K562 (cell line): ENCODE measurements around the gene LGALS8. TPM values are rescaled to one million over a fixed set of nuclear protein-coding genes. Genes with fewer than 3 reads are reported as not detected.

ENCODE experiments used
- ARID2 ChIP-seq: fragments of 450-650 bp; IDR thresholded peaks from 2 replicates; pipeline ENCODE4 v1.6.1; 2017; ENCODE audit warnings: antibody characterized with exemption, mild to moderate bottlenecking
- BCOR ChIP-seq: fragments of 450-650 bp; IDR thresholded peaks from 2 replicates; pipeline ENCODE4 v1.6.1; 2016
- BRD9 ChIP-seq: fragments of 450-650 bp; IDR thresholded peaks from 2 replicates; pipeline ENCODE4 v1.6.1; 2018; ENCODE audit warnings: low read depth; ENCODE audit not compliant: partially characterized antibody
- C11orf30 ChIP-seq: fragments of 450-650 bp; IDR thresholded peaks from 2 replicates; pipeline ENCODE4 v1.6.1; 2016; ENCODE audit warnings: low read depth, mild to moderate bottlenecking
- CBFB ChIP-seq: sonication (generic); formaldehyde crosslinking; IDR thresholded peaks from 2 replicates; pipeline ENCODE4 v1.4.0; 2020; ENCODE audit warnings: mild to moderate bottlenecking, missing genetic modification reagents
- HDGF ChIP-seq: fragments of 450-650 bp; IDR thresholded peaks from 2 replicates; pipeline ENCODE4 v1.6.1; 2016
- HNRNPH1 ChIP-seq: fragments of 200-400 bp; formaldehyde crosslinking; optimal IDR thresholded peaks from 2 replicates; pipeline ENCODE3; 2017; ENCODE audit warnings: low read depth, mild to moderate bottlenecking, low read length, moderate library complexity
- POLR2AphosphoS2 ChIP-seq: IDR thresholded peaks from 2 replicates; pipeline ENCODE4 v1.6.1; 2012; ENCODE audit warnings: low read length, improper control_type of control experiment
- PPARD ChIP-seq: fragments of 250-450 bp; sonication (Bioruptor Pico); IDR thresholded peaks from 2 replicates; pipeline ENCODE4 v1.8.0; 2022; ENCODE audit warnings: inconsistent platforms, mild to moderate bottlenecking, moderate library complexity
- PURB ChIP-seq: sonication (generic); formaldehyde crosslinking; IDR thresholded peaks from 2 replicates; pipeline ENCODE4 v1.9.0; 2021; ENCODE audit warnings: low read depth, mild to moderate bottlenecking, missing genetic modification reagents
- SAP30 ChIP-seq: fragments of 200-600 bp; sonication (generic); IDR thresholded peaks from 2 replicates; pipeline ENCODE4 v1.6.1; 2012; ENCODE audit warnings: borderline replicate concordance, low read depth, mild to moderate bottlenecking, moderate library complexity, low read length, control low read depth, inconsistent platforms; ENCODE audit not compliant: insufficient read depth, poor library complexity, severe bottlenecking
- U2AF2 ChIP-seq: fragments of 200-400 bp; formaldehyde crosslinking; optimal IDR thresholded peaks from 2 replicates; pipeline ENCODE3; 2017; ENCODE audit warnings: low read depth, mild to moderate bottlenecking, low read length
- XRCC5 ChIP-seq: fragments of 200-400 bp; formaldehyde crosslinking; IDR thresholded peaks from 2 replicates; pipeline ENCODE4 v1.6.1; 2017; ENCODE audit warnings: low read depth, mild to moderate bottlenecking, low read length
- ZNF140 ChIP-seq: fragments of 250-450 bp; sonication (Bioruptor Pico); IDR thresholded peaks from 2 replicates; pipeline ENCODE4 v1.8.0; 2021; ENCODE audit warnings: moderate library complexity, mild to moderate bottlenecking, inconsistent platforms
- ZNF143 ChIP-seq: sonication (generic); formaldehyde crosslinking; IDR thresholded peaks from 2 replicates; pipeline ENCODE4 v1.9.0; 2022; ENCODE audit warnings: mild to moderate bottlenecking, missing genetic modification reagents
- ZNF384 ChIP-seq: IDR thresholded peaks from 2 replicates; pipeline ENCODE4 v1.6.1; 2012; ENCODE audit warnings: low read depth, low read length, improper control_type of control experiment
- ZNF589 ChIP-seq: fragments of 200-800 bp; sonication (Bioruptor generic); IDR thresholded peaks from 2 replicates; pipeline ENCODE4 v1.6.1; 2016; ENCODE audit warnings: low read depth, missing genetic modification characterization, missing compliant biosample characterization
- ZNF778 ChIP-seq: fragments of 450-650 bp; formaldehyde crosslinking; IDR thresholded peaks from 2 replicates; pipeline ENCODE4 v1.4.0; 2020; ENCODE audit warnings: mild to moderate bottlenecking, moderate library complexity
- polyA plus RNA-seq, 8 experiments: library from polyadenylated mRNA; depleted of rRNA in 4 of 8; stranded (reverse) in 5 of 8; unstranded in 3 of 8; fragments of >200 nt; fragmentation: Nextera tagmentation in 2 of 8; fragmentation: Illumina TruSeq in 1 of 8; extraction: Ambion mirVana in 2 of 8; extraction: Trizol in 1 of 8; gene quantifications; 2 replicates each; pipeline versions ENCODE4 v1.2.1 to v1.2.3, GENCODE V29; 2011 to 2014; ENCODE audit warnings: inconsistent platforms in 1 of 8, missing spikeins in 1 of 8
- total RNA-seq, 7 experiments: library from RNA; depleted of rRNA in 6 of 7; stranded (reverse); fragments of >200 nt in 6 of 7; fragmentation: Illumina TruSeq in 2 of 7; extraction: Trizol in 2 of 7; gene quantifications; 2 replicates each; pipeline versions ENCODE4 v1.2.1 to v1.2.3, GENCODE V29; 2011 to 2021; ENCODE audit warnings: low replicate concordance in 1 of 7
- TF ChIP-seq, protein P1 (sequence below): fragments of 450-650 bp; formaldehyde crosslinking; IDR thresholded peaks from 2 replicates; pipeline ENCODE4 v1.4.0; 2020; ENCODE audit warnings: mild to moderate bottlenecking, moderate library complexity
- TF ChIP-seq, protein P2 (sequence below): fragments of 450-650 bp; formaldehyde crosslinking; IDR thresholded peaks from 2 replicates; pipeline ENCODE4 v1.4.0; 2020; ENCODE audit warnings: mild to moderate bottlenecking, moderate library complexity
- TF ChIP-seq, protein P3 (sequence below): fragments of 250-450 bp; sonication (Bioruptor Pico); IDR thresholded peaks from 2 replicates; pipeline ENCODE4 v1.8.0; 2021; ENCODE audit warnings: moderate library complexity, mild to moderate bottlenecking, inconsistent platforms
- TF ChIP-seq, protein P4 (sequence below): fragments of 450-650 bp; IDR thresholded peaks from 2 replicates; pipeline ENCODE4 v1.6.1; 2014; ENCODE audit warnings: low read depth, mild to moderate bottlenecking, moderate library complexity, borderline replicate concordance
- TF ChIP-seq, protein P5 (sequence below): fragments of 450-650 bp; formaldehyde crosslinking; IDR thresholded peaks from 2 replicates; pipeline ENCODE4 v1.4.0; 2020; ENCODE audit warnings: mild to moderate bottlenecking

Gene LGALS8
- total and polyA plus RNA-seq, 9 of the 15 experiments (the other 6 are each of a cell fraction or from before 2014, with no cell fraction given) = 57.4 to 87.7 (median 70.3) TPM

DNA sequence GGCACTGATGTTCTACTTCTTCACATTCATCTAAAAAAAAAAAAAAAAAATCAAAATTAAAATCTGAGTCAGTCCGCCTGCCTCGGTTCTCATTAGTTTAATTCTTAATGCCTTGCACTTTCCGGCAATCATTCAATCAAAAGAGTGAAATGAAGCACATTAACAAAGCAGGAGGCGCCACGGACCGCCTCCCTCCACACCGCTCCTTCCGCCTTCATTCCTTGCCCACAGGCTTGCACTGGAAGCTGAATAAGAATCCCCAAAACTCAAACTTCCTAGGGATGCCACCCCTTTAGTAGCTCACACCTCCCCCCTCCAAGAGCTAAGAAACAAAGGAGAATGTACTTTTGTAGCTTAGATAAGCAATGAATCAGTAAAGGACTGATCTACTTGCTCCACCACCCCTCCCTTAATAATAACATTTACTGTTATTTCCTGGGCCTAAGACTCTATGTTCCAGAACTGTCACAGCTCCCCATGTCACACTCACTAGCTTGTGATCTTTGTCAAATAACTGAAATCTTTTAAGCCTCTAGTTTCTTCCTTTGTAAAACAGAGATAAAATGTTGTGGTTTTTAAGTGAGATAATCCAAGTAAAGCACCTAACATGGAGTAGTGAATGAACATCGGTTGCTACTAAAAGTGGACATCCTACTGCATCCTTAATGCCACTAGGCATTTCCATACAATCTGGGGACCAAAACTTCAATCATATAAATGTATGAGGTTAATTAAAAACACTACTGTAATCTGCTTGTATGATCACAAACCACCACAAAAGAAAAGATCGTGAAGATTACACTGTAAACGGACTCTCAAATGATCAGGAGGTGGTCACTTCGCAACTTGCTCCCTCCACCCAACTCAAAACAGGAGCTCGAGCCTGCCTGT lies 27.4 kb downstream of the LGALS8 start (continued):
- TF ChIP-seq, protein P1, sequence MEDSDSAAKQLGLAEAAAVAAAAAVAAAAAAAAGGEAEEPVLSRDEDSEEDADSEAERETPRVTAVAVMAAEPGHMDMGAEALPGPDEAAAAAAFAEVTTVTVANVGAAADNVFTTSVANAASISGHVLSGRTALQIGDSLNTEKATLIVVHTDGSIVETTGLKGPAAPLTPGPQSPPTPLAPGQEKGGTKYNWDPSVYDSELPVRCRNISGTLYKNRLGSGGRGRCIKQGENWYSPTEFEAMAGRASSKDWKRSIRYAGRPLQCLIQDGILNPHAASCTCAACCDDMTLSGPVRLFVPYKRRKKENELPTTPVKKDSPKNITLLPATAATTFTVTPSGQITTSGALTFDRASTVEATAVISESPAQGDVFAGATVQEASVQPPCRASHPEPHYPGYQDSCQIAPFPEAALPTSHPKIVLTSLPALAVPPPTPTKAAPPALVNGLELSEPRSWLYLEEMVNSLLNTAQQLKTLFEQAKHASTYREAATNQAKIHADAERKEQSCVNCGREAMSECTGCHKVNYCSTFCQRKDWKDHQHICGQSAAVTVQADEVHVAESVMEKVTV (CRISPR knock-in tag) = peak; percentile 23; the same call in 1 of the 2 replicates
- TF ChIP-seq HDGF = no peak
- no peak for TF ChIP-seq C11orf30
- no peak for TF ChIP-seq SAP30
- TF ChIP-seq XRCC5 = no peak
- TF ChIP-seq ZNF778 (CRISPR knock-in tag) = no peak
- TF ChIP-seq, protein P2, sequence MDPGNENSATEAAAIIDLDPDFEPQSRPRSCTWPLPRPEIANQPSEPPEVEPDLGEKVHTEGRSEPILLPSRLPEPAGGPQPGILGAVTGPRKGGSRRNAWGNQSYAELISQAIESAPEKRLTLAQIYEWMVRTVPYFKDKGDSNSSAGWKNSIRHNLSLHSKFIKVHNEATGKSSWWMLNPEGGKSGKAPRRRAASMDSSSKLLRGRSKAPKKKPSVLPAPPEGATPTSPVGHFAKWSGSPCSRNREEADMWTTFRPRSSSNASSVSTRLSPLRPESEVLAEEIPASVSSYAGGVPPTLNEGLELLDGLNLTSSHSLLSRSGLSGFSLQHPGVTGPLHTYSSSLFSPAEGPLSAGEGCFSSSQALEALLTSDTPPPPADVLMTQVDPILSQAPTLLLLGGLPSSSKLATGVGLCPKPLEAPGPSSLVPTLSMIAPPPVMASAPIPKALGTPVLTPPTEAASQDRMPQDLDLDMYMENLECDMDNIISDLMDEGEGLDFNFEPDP = no peak
- TF ChIP-seq BRD9 = no peak
- no peak for TF ChIP-seq PPARD (CRISPR knock-in tag)
- 0 out of 2 replicates have a peak, but pooled peaks have one; percentile 14 for TF ChIP-seq POLR2AphosphoS2
- TF ChIP-seq, protein P3, sequence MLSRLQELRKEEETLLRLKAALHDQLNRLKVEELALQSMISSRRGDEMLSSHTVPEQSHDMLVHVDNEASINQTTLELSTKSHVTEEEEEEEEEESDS (CRISPR knock-in tag) = no peak
- TF ChIP-seq, protein P4, sequence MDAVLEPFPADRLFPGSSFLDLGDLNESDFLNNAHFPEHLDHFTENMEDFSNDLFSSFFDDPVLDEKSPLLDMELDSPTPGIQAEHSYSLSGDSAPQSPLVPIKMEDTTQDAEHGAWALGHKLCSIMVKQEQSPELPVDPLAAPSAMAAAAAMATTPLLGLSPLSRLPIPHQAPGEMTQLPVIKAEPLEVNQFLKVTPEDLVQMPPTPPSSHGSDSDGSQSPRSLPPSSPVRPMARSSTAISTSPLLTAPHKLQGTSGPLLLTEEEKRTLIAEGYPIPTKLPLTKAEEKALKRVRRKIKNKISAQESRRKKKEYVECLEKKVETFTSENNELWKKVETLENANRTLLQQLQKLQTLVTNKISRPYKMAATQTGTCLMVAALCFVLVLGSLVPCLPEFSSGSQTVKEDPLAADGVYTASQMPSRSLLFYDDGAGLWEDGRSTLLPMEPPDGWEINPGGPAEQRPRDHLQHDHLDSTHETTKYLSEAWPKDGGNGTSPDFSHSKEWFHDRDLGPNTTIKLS = no peak
- no peak for TF ChIP-seq ZNF143
- TF ChIP-seq ZNF140 = no peak
- peak; percentile 45; the same call in 1 of the 2 replicates for TF ChIP-seq ZNF589
- TF ChIP-seq ZNF384 = no peak
- TF ChIP-seq HNRNPH1 = no peak
- no peak for TF ChIP-seq CBFB
- no peak for TF ChIP-seq PURB (CRISPR knock-in tag)
- no peak for TF ChIP-seq ARID2
- TF ChIP-seq, protein P5, sequence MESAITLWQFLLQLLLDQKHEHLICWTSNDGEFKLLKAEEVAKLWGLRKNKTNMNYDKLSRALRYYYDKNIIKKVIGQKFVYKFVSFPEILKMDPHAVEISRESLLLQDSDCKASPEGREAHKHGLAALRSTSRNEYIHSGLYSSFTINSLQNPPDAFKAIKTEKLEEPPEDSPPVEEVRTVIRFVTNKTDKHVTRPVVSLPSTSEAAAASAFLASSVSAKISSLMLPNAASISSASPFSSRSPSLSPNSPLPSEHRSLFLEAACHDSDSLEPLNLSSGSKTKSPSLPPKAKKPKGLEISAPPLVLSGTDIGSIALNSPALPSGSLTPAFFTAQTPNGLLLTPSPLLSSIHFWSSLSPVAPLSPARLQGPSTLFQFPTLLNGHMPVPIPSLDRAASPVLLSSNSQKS (CRISPR knock-in tag) = no peak
- TF ChIP-seq U2AF2 = no peak
- TF ChIP-seq BCOR = no peak
